NCI-H187 (cell line): Measurements from ENCODE around the gene CLEC16A.
"Not testable (repeated sequence)": the region's sequence is repeated elsewhere in the genome, so short reads cannot be mapped to it uniquely, and the experiment has no call there.

Experiments
- DNase-seq, 2 experiments: peaks; one replicate each; lab custom pipeline; 2025; lab: John Stamatoyannopoulos, UW

CLEC16A gene

GRCh38 chr16:10923650-10924214 is 20.6 kb upstream of the CLEC16A start:
- DNase-seq: no peak

GRCh38 chr16:10925285-10925684 is 19.1 kb upstream of the CLEC16A start:
- DNase-seq: not testable (repeated sequence)

GRCh38 chr16:10926094-10926493 is 18.3 kb upstream of the CLEC16A start:
- no peak for DNase-seq

- DNase-seq: no peak
Observed at GRCh38 chr16:10926867-10927266, 17.5 kb upstream of the CLEC16A start.

GRCh38 chr16:10927497-10928112 is 16.8 kb upstream of the CLEC16A start:
- DNase-seq: no peak

- peak; percentile 55 for DNase-seq
Observed at GRCh38 chr16:10929097-10929496, 15.3 kb upstream of the CLEC16A start.

GRCh38 chr16:10929853-10930754 is 14.3 kb upstream of the CLEC16A start:
- no peak for DNase-seq

GRCh38 chr16:10930755-10931093 is 13.6 kb upstream of the CLEC16A start:
- DNase-seq: peak in 1 of 2 experiments; percentile 25

GRCh38 chr16:10931134-10931533 is 13.2 kb upstream of the CLEC16A start:
- DNase-seq: no peak

GRCh38 chr16:10931977-10932632 is 12.3 kb upstream of the CLEC16A start:
- no peak for DNase-seq

- no peak for DNase-seq
Observed at GRCh38 chr16:10932959-10933710, 11.2 kb upstream of the CLEC16A start.

GRCh38 chr16:10933865-10934264 is 10.5 kb upstream of the CLEC16A start:
- no peak for DNase-seq

GRCh38 chr16:10934325-10935107 is 9.8 kb upstream of the CLEC16A start:
- no peak for DNase-seq

GRCh38 chr16:10935226-10935915 is 9.0 kb upstream of the CLEC16A start:
- DNase-seq: no peak

GRCh38 chr16:10936272-10936984 is 7.9 kb upstream of the CLEC16A start:
- DNase-seq: no peak

GRCh38 chr16:10937068-10937859 is 7.1 kb upstream of the CLEC16A start:
- DNase-seq: no peak

GRCh38 chr16:10938321-10938720 is 6.0 kb upstream of the CLEC16A start:
- DNase-seq: no peak

- DNase-seq: no peak
Observed at GRCh38 chr16:10938796-10939648, 5.3 kb upstream of the CLEC16A start.
